GM10847 (cell line): Measurements from ENCODE around the gene ZBTB46.
A peak's percentile ranks its signal among the peaks of the same experiment; 100 is the strongest.

Experiments
- POLR2A ChIP-seq: IDR thresholded peaks from 2 replicates; pipeline ENCODE4 v1.6.1; 2011; ENCODE audit not compliant: insufficient read length; ENCODE audit errors: extremely low read depth

Gene ZBTB46

GRCh38 chr20:63741676-63742380, 89.2 kb downstream of the ZBTB46 start:
- TF ChIP-seq POLR2A = no peak

GRCh38 chr20:63741354-63741675, 89.7 kb downstream of the ZBTB46 start:
- TF ChIP-seq POLR2A = no peak

- TF ChIP-seq POLR2A = no peak
These were observed 90.3 kb downstream of the ZBTB46 start for GRCh38 chr20:63740627-63741353.

GRCh38 chr20:63740070-63740626, 90.9 kb downstream of the ZBTB46 start:
- peak; percentile 6 for TF ChIP-seq POLR2A

GRCh38 chr20:63739130-63740069, 91.7 kb downstream of the ZBTB46 start, which contains the start of gene SLC2A4RG:
Gene SLC2A4RG (plus strand): TSS chr20:63739776. CDS start chr20:63739913, 137 bp downstream.
- TF ChIP-seq POLR2A = peak; percentile 6

GRCh38 chr20:63738687-63739129, 92.4 kb downstream of the ZBTB46 start:
- no peak for TF ChIP-seq POLR2A

- TF ChIP-seq POLR2A = peak; percentile 18
These were observed 92.9 kb downstream of the ZBTB46 start for GRCh38 chr20:63737945-63738686.

DNA sequence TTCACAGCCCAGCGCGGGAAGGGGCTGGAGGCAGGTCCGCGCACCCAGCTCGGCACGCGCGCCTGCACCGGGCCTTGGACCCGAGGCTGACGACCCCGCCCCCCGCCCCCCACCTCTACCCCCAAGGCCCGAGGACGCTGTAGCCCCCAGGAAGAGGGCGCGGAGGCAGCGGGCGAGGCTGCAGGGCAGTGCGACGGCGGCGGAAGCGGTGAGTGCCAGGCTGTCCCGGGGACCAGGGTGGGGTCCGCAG, 93.4 kb downstream of the ZBTB46 start:
- TF ChIP-seq POLR2A = no peak

DNA sequence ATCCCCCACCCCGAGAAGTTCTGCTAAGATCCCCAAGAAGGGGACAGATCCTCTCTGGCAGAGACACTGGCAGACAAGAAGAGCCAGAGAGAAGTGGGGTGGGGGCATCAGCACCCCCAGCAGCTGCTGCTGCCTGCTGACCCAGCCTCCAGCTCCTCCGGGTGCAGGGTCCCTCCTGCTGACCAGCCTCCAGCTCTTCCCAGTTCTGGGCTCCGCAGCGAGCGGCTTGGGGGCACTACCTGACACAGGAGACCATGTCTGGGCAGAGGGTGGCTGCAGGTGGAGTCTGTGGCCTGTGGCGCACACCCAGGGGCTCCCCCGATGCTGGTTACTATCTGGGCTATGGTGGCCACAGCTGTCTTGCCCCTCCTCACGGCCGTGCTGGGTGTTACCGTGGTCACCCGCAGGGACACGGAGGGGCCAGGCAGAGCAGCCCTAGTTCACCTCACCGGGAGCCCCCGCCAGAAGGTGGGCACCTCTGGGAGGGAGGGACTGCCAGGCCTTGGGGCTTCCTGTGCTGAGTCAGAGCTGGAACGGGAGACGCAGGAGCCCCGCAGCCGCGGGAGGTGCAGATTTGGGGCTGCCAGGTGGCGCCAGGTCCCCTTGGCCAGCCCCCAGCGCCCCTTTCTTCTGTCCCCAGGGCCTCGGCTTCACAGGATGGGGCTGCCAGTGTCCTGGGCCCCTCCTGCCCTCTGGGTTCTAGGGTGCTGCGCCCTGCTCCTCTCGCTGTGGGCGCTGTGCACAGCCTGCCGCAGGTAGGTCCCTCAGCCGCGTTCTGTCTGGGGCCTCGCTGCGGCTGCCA, 94.0 kb downstream of the ZBTB46 start:
- TF ChIP-seq POLR2A = no peak

GRCh38 chr20:63735859-63736718, 95.0 kb downstream of the ZBTB46 start, which contains the start of gene LIME1:
Gene LIME1 (plus strand): TSS chr20:63736664. CDS start chr20:63737550, 886 bp downstream.
- TF ChIP-seq POLR2A = peak; percentile 13

GRCh38 chr20:63734946-63735858, 95.9 kb downstream of the ZBTB46 start:
- TF ChIP-seq POLR2A = no peak
